ES-I3 (cell line): Measurements from ENCODE around the gene AACS.
"Not testable (repeated sequence)": the region's sequence is repeated elsewhere in the genome, so short reads cannot be mapped to it uniquely, and the experiment has no call there.

ENCODE experiments used
- H3K36me3 ChIP-seq: 2 replicates; pipeline ENCODE4 v1.6.1; 2013; ENCODE audit warnings: mild to moderate bottlenecking, low read length, control low read depth, moderate library complexity; ENCODE audit not compliant: insufficient read depth
- H3K4me1 ChIP-seq: 2 replicates; pipeline ENCODE4 v1.6.1; 2013; ENCODE audit warnings: mild to moderate bottlenecking, control low read depth, low read length; ENCODE audit not compliant: insufficient read depth
- H3K9ac ChIP-seq: 2 replicates; pipeline ENCODE4 v1.6.1; 2013; ENCODE audit warnings: low read depth, mild to moderate bottlenecking, low read length, moderate library complexity
- H3K9me3 ChIP-seq: 2 replicates; pipeline ENCODE4 v1.6.1; 2013; ENCODE audit warnings: mild to moderate bottlenecking, low read length, moderate library complexity; ENCODE audit not compliant: control insufficient read depth, insufficient read depth

The AACS gene, protein sequence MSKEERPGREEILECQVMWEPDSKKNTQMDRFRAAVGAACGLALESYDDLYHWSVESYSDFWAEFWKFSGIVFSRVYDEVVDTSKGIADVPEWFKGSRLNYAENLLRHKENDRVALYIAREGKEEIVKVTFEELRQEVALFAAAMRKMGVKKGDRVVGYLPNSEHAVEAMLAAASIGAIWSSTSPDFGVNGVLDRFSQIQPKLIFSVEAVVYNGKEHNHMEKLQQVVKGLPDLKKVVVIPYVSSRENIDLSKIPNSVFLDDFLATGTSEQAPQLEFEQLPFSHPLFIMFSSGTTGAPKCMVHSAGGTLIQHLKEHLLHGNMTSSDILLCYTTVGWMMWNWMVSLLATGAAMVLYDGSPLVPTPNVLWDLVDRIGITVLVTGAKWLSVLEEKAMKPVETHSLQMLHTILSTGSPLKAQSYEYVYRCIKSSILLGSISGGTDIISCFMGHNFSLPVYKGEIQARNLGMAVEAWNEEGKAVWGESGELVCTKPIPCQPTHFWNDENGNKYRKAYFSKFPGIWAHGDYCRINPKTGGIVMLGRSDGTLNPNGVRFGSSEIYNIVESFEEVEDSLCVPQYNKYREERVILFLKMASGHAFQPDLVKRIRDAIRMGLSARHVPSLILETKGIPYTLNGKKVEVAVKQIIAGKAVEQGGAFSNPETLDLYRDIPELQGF

DNA sequence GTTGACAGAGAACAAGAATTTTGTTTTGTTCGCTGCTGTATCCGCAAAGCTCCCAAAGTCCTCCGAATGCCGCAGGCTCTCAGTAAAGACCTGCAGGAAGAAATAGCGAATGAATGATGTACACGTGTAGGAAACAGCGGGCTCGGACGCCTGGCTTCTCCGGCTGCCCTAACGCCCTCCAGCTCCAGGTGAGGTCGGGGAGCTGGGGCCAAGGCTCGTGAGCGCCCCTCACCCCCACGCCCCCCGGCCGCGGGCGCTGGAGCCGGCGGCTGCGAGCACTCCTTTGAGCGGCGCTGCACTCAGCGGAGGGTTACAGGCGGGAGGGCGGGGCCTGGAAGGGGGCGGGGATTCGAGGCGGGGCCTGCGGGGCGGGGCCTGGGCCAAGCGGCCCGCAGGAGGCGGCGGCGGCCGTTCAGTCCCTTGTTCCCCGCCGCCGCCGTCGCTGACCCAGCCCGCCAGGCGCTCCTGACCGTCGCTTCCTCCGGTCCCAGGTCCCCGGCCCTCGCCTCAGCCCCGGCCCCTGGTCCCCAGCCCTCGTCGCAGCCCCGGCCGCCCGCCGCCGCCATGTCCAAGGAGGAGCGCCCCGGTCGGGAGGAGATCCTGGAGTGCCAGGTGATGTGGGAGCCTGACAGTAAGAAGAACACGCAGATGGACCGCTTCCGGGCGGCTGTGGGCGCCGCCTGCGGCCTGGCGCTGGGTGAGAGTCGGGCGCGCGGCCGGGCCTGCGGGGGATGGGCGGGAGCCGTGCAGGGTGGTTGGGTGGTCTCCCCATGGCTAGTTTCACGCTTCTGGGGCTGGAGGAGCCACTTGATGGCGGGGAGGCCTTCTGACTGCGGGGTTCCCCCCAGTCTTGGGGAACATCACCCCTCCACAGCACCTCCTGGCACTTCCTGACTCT lies at the start of gene AACS:
AACS (plus strand) TSS at position 415 of the 898 bp plus-strand sequence; CDS start at position 565, 150 bp downstream.
- Histone ChIP-seq H3K36me3 (no peaks in the 10 kb centered on the region), H3K4me1 (peaks cover 23% of the 10 kb centered on the region)

GRCh38 chr12:125015680-125016310 lies 49.4 kb upstream of the AACS start:
- Histone ChIP-seq H3K9ac (no peak overlapping the region), H3K9me3 (no peaks in the 10 kb centered on the region), H3K4me1 (no peaks in the 10 kb centered on the region; the same call in 1 of the 2 replicates), H3K36me3 (no peaks in the 10 kb centered on the region; the same call in none of the 2 replicates)

More for the DNA sequence above, at the start of gene AACS:
- peak within 1 kb of the TSS; percentile 87 for H3K9ac ChIP-seq
- peaks cover 2% of the 10 kb centered on the region; the same call in 1 of the 2 replicates for H3K9me3 ChIP-seq

DNA sequence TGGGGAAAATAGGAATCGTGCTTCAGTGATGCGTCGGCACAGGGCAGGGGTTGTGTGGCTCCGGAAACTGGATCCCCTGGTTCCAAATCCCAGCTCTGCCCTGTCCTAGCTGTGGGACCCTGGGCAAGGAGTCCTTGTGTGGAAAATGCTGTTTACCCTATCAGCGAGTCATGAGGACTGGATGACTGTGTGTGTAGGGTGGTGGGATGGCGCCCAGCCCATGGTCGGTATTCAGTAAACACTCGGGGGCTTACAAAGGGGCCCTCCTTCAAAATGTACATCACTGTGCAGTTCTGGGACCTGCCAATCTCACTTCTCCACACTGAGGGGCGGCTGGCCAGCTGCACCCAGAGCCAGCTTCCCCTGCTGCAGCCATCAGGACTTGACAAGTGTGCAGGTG lies 47.4 kb upstream of the AACS start:
- H3K9me3 ChIP-seq: no peaks in the 10 kb centered on the region
- no peak overlapping the region for H3K9ac ChIP-seq
- H3K36me3 ChIP-seq: no peaks in the 10 kb centered on the region; the same call in none of the 2 replicates
- H3K4me1 ChIP-seq: no peaks in the 10 kb centered on the region; the same call in 1 of the 2 replicates

DNA sequence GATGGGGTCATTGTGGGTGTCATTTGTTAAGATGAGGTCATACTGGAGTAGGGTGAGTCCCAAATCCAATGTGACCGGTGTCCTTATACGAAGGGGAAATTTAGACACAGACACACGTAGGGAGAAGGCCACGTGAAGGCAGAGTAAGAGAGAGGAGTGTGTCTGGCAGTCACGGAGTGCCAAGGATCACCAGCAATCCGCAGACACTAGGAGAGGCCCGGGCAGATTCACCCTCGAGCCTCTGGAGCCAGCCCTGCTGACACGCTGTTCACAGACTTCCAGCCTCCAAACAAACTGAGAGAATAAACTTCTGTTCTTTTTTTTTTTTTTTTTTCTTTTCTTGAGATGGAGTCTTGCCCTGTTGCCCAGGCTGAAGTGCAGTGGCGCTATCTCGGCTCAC lies 46.9 kb upstream of the AACS start:
- no peaks in the 10 kb centered on the region for H3K9me3 ChIP-seq
- H3K9ac ChIP-seq: no peak overlapping the region
- no peaks in the 10 kb centered on the region; the same call in 1 of the 2 replicates for H3K4me1 ChIP-seq
- no peaks in the 10 kb centered on the region; the same call in none of the 2 replicates for H3K36me3 ChIP-seq

- Histone ChIP-seq H3K9me3 (no peaks in the 10 kb centered on the region), H3K36me3 (no peaks in the 10 kb centered on the region; the same call in none of the 2 replicates), H3K4me1 (no peaks in the 10 kb centered on the region), H3K9ac (no peak overlapping the region)
Observed at GRCh38 chr12:125021096-125021495, 44.1 kb upstream of the AACS start.

GRCh38 chr12:125021771-125022170 lies 43.5 kb upstream of the AACS start:
- Histone ChIP-seq H3K9ac (no peak overlapping the region), H3K9me3 (no peaks in the 10 kb centered on the region), H3K4me1 (no peaks in the 10 kb centered on the region), H3K36me3 (no peaks in the 10 kb centered on the region; the same call in none of the 2 replicates)

GRCh38 chr12:125023065-125023464 lies 42.2 kb upstream of the AACS start:
- Histone ChIP-seq H3K4me1 (no peaks in the 10 kb centered on the region), H3K9ac (no peak overlapping the region), H3K9me3 (no peaks in the 10 kb centered on the region), H3K36me3 (no peaks in the 10 kb centered on the region; the same call in 1 of the 2 replicates)

GRCh38 chr12:125024949-125025563 lies 40.2 kb upstream of the AACS start:
- Histone ChIP-seq H3K36me3 (no peaks in the 10 kb centered on the region; the same call in 1 of the 2 replicates), H3K9me3 (no peaks in the 10 kb centered on the region), H3K9ac (no peak overlapping the region), H3K4me1 (no peaks in the 10 kb centered on the region)

- H3K9ac ChIP-seq: no peak overlapping the region
- H3K9me3 ChIP-seq: no peaks in the 10 kb centered on the region
- no peaks in the 10 kb centered on the region for H3K4me1 ChIP-seq
- H3K36me3 ChIP-seq: no peaks in the 10 kb centered on the region; the same call in 1 of the 2 replicates
Observed at GRCh38 chr12:125025606-125026235, 39.5 kb upstream of the AACS start.

- H3K9me3 ChIP-seq: no peaks in the 10 kb centered on the region
- no peaks in the 10 kb centered on the region; the same call in 1 of the 2 replicates for H3K36me3 ChIP-seq
- no peak overlapping the region for H3K9ac ChIP-seq
- peaks cover 8% of the 10 kb centered on the region; the same call in 1 of the 2 replicates for H3K4me1 ChIP-seq
Observed at GRCh38 chr12:125028106-125028505, 37.1 kb upstream of the AACS start.

GRCh38 chr12:125029761-125030358 lies 35.4 kb upstream of the AACS start:
- Histone ChIP-seq H3K9ac (no peak overlapping the region), H3K36me3 (no peaks in the 10 kb centered on the region; the same call in 1 of the 2 replicates), H3K4me1 (peaks cover 8% of the 10 kb centered on the region; the same call in 1 of the 2 replicates), H3K9me3 (no peaks in the 10 kb centered on the region)

GRCh38 chr12:125031471-125031870 lies 33.8 kb upstream of the AACS start:
- H3K36me3 ChIP-seq, H3K9me3 ChIP-seq, H3K9ac ChIP-seq, H3K4me1 ChIP-seq: not testable (repeated sequence)
